Smooth muscle cell of the brain vasculature (primary cell): ENCODE measurements around the gene CNOT6L.

Experiments
- DNase-seq: peaks from one replicate; pipeline ENCODE4 v3.0.0-alpha.2; 2012; ENCODE audit warnings: low read depth, low spot score

Gene CNOT6L

GRCh38 chr4:77820649-77821561, 1.7 kb upstream of the CNOT6L start:
- no peak for DNase-seq

DNA sequence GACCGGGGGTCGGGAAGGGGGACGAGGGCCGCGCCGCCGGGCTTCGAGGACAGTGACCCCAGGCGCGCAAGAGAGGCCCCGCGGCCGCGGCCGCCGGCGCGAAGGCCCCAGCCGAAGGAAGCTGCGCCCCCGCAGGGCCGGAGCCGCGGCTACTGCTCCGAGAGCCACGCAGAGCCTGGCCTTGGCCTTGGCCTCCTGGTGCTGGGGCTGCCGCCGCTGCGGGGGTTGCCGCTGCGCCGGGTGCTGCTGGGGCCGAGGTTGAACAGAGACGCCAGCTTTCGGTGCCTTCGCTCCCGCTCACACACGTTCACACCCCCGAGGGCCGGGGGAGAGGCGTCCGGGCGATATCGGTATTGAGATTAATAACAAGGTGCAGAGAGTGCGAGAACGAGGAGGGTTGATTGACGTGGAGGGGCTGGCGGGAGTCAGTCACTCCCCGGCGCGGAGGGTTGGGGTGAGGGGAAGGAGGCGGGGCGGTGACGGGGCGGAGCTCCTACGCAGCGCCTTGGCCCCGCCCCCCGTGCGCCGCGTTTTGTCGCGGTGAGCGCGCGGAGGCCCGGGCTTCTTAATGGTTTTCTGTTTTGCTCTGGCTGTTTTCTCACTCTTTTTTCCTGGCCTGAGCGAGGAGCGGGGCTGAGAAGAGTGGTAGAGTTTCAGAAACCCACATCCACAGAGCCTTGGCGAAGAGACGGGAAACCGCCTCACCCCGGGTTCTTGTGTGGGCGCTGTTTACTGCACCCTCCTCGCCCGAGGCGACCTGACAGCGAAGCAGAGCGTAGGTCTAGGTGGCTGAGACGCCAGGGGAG, 878 bp upstream of the CNOT6L start:
- DNase-seq: peak; percentile 54

GRCh38 chr4:77819404-77819842, 255 bp upstream of the CNOT6L start:
- DNase-seq: no peak

DNA sequence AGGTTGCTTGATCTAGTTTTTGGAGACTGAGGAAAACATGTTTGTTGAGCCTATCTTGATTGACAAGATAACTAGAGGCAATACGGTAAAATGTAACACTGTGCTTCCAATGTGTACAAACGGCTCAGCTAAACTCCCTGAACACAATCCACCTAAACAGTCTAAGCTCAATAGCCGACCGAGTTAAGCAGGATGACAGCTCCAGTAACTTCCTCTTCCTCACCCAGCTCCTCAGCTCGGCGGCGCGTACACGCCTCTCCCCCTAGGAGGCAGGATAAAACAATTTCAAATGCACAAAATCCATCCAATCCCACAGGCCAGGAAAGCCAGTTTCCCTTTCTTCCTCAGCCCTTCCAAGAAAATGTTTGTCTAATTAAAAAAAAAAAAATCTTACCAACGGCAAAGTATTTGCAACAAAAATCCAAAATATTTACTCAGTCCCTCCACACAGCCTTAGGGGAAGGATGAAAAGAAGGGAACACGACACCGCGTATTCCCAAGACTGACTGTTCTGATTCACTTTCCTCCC, 1.0 kb downstream of the CNOT6L start:
- peak; percentile 69 for DNase-seq

- DNase-seq: no peak
Observed at GRCh38 chr4:77817304-77818072, 1.7 kb downstream of the CNOT6L start.

DNA sequence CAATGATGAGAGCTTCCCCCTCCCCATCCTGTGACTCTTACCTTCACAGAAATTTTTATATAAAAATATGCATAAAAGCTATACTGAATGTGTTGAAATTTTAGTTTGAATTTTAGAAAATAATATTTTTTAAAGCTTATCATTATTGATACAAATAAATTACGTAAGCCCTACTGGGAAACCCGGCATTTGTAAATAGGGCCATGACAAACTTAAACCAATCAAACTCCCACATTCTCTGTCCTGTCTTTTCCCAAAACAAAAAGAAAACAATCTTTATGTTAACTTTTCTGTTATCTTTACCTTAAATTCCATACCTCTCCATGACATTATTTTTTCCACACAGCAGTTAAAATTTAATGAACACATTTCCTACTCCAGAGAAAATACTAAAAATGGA, 2.6 kb downstream of the CNOT6L start:
- DNase-seq: no peak

GRCh38 chr4:77815636-77816035, 3.5 kb downstream of the CNOT6L start:
- no peak for DNase-seq

DNA sequence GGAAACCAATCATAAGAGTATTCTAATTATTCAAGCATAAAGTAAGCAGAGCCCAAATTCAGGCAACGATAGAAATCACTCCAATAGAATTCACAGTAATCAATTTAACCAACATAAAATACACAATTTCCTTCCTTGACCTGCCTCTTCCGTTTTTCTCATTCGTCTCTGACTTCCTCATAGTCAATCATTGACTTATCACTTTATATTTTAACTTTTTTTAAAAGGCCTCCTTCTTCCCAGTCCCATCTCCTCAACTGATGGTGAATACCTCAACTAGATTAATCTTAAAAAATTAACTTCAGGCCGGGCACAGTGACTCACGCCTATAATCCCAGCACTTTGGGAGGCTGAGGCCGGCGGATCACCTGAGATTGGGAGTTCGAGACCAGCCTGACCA, 13.3 kb downstream of the CNOT6L start:
- no peak for DNase-seq

DNA sequence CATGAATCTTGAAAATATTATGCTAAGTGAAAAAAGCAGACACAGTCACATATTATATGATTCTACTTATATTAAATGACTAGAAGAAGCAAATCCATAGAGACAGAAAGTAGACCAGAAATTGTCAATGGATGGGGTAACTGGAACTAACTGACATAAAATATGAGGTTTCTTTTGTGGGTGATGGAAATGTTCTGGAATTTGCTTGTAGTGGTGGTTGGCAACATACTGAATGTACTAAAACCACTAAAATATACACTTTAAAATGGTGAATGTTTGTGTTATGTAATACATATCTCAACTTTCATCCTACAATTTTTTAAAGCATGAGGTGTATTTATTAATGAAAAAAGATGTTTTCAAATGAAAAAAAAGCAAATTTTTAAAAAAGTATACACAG, 14.7 kb downstream of the CNOT6L start:
- no peak for DNase-seq

DNA sequence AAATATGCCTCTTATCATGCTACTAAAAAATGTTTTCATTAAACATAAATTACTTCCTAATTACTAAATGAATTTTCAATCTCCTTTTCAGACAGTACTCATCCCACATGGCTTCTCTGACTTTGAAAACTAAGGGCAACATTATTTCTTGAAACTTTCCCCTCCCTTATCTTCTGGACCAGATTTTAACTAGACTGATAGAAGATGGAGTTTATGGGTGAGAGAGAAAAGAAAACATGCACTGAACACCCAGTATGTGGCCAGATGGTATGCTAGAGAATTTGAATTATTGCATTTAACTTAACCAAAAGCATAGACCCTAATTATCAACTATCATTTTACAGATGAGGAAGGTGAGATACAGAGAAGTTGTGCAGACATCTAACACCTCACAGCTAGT, 16.8 kb downstream of the CNOT6L start:
- DNase-seq: no peak

DNA sequence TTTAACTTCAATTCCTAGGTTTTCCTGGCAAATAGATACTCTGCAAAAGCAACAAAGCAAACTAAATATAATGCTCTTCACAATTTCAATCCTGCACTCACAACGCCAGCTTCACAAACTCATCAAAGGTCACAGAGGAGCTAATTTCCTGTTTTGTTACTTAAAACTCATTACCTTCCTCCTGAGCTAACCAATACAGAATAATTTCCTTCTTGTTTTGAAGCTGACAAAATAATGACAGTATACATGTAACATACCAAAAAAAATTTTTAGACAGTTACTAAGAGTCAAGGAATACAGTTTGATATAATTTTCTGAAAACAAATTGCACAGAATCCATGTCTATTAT, 17.9 kb downstream of the CNOT6L start:
- no peak for DNase-seq

DNA sequence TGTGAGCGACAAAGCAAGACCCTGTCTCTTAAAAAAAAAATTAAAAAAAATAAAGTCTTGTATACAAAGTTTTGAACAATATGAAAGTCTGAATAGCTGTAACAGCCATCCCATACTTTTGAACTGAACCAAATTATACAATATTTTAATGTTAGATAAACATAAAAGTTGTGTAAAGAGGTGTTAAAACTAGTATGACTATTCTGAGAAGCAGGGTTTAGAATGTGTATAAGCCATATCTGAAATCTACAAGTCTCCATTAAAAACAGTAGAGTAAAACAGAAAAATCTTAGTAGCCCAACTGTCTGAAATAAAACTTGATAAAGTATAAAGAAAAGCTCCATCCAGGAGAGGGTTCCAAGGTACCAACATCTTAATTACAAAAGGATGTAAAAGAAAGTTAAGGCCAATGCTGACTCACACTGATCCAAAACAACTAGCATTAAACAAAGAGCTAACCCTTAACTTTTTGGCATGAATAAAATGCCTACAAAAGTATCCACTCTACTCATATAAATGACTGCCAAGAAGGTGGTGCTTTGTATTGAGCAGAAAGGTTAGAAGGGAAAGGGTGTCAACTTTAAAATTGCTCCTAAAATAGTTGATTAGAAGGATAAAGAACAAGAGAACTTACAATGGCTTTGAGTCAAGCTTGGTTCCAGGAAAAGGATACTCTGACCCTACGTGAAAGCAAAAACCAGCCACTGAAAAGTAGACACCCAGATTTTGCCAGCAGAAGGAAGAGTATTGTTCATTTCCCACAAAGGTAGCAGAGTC, 18.5 kb downstream of the CNOT6L start:
- DNase-seq: no peak

DNA sequence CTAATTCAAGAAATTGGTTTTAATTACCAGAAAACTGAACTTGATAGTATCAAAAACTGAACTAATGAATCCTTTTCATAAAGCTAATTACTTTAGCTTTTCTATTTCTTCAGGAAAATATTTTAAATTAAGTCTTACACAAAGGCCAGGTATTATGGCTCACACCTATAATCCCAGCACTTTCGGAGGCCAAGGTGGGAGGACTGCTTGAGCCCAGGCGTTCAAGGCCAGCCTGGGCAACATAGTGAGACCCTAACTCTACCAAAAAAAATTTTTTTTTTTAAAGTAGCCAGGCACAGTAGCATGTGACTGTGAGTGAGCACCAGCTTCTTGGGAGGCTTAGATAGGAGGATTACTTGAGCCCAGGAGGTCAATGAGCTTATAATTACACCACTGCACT, 19.1 kb downstream of the CNOT6L start:
- no peak for DNase-seq

DNA sequence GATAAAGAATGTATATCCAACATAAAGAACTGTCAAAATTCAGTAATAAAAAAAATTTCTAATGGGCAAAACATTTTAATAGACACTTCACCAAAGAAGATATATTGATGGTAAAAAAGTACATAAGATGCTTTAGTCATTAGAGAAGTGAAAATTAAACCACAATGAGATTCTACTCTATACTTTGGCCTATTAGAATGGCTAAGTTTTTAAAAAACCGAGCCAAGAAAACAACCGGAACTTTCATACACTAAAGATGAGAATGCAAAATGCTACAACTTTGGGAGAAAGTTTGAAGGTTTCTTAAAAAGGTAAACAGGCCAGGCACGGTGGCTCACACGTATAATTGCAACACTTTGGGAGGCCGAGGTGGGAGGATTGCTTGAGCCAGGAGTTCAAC, 20.8 kb downstream of the CNOT6L start:
- DNase-seq: no peak

GRCh38 chr4:77797239-77797638, 21.9 kb downstream of the CNOT6L start:
- no peak for DNase-seq

DNA sequence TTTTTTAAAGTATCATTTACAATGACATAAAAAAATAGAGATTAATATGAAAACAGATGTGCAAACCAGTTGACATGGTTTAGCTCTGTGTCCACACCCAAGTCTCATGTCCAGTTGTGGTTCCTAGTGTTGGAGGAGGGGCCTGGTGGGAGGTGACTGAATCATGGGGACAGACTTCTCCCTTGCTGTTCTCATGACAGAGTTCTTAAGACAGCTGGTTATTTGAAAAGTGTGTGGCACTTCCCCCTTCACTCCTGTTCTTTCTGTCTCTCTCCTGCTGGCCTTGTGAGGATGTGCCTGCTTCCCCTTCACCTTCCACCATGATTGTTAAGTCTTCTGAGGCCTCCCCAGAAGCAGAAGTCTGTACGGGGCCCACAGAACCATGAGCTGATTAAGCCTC, 23.8 kb downstream of the CNOT6L start:
- DNase-seq: no peak

- no peak for DNase-seq
Observed at GRCh38 chr4:77790146-77790545, 29.0 kb downstream of the CNOT6L start.

DNA sequence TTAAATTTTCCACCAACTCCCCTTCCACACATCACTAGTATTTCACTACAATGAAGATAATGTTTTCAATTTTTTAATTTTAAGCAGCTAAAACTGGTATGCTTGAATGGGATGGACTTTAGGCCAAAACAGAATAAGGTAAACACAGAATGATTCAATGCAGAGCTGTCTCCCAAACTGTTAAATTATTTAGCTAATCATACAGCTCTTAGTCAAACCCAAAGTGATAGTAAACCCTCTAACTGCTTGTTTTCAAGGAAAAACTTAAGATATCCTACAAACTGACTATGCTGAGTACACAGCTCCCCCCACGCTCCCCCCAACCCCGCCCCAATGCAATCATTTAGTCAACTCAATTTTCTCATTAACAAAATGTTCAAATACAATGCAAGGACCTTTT, 30.2 kb downstream of the CNOT6L start:
- DNase-seq: no peak

DNA sequence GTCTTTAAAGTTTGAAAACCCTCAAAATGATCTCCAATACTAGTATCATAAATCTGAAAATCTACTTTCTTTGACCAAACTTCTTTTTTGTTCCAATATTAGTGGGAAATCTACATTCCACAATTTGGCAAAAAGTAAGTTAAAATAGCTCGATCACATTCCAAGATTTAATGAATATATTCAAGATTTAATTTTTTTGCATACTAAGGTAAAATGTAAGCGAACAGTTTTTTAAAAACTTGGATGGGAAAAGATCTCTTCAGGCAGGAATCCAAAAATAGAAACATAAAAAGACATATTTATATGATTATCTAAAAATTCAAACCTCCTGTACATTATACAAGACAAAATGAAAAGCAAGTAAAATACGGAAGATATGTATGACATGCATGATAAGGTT, 31.2 kb downstream of the CNOT6L start:
- DNase-seq: no peak

GRCh38 chr4:77785669-77786068, 33.5 kb downstream of the CNOT6L start:
- DNase-seq: no peak

GRCh38 chr4:77783895-77784294, 35.3 kb downstream of the CNOT6L start:
- no peak for DNase-seq
